SK-N-SH treated with all-trans-retinoic acid at 6 μM for 48 hours (cell line): ENCODE results near the gene MEI4.

Source experiments
- ARNTL ChIP-seq: fragments of 450-650 bp; formaldehyde crosslinking; IDR thresholded peaks from 2 replicates; pipeline ENCODE4 v1.5.0; 2020; ENCODE audit warnings: low read depth, mild to moderate bottlenecking, moderate library complexity, borderline replicate concordance
- PPARA ChIP-seq: fragments of 250-450 bp; sonication (Bioruptor Pico); IDR thresholded peaks from 2 replicates; pipeline ENCODE4 v1.5.0; 2020; ENCODE audit warnings: mild to moderate bottlenecking, borderline replicate concordance
- RARB ChIP-seq: fragments of 250-450 bp; sonication (Bioruptor Pico); IDR thresholded peaks from 2 replicates; pipeline ENCODE4 v1.8.0; 2021; ENCODE audit warnings: mild to moderate bottlenecking, moderate library complexity
- SNAI2 ChIP-seq: fragments of 250-450 bp; sonication (Bioruptor Pico); IDR thresholded peaks from 2 replicates; pipeline ENCODE4 v1.5.0; 2020; ENCODE audit warnings: mild to moderate bottlenecking, moderate library complexity
- ZNF565 ChIP-seq: fragments of 450-650 bp; formaldehyde crosslinking; conservative IDR thresholded peaks from 2 replicates; pipeline ENCODE4 v1.5.0; 2020; ENCODE audit warnings: low read depth, mild to moderate bottlenecking, moderate library complexity
- TF ChIP-seq, protein P1 (sequence below): fragments of 250-450 bp; sonication (Bioruptor Pico); IDR thresholded peaks from 2 replicates; pipeline ENCODE4 v1.8.0; 2020; ENCODE audit warnings: mild to moderate bottlenecking, moderate library complexity, borderline replicate concordance

DNA sequence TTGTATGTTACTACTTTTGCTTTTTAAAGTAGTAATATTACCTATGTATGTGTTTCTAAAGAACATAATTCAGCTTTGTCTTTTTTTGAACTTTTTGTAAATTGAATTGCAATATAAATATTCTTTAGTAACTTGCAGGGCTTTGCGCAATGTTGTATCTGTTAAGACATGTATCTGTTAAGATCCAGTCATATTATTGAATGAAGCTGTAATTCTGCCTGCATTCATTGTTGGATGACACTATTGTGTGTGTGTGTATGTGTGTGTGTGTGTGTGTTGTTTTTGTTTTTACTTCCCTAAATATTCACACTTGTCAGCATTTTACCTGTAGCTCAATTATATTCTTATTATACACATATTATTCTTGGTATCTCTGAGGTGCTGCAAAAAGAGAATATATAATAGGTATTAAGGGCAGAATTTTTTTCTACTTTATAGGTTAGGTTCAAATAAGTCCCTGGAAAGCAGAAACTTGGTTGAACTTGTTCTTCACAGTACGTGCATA is 164.0 kb downstream of the MEI4 start:
- TF ChIP-seq PPARA (CRISPR knock-in tag) (no peak), ARNTL (no peak), SNAI2 (CRISPR knock-in tag) (no peak), RARB (CRISPR knock-in tag) (no peak), ZNF565 (no peak)
- TF ChIP-seq, protein P1, sequence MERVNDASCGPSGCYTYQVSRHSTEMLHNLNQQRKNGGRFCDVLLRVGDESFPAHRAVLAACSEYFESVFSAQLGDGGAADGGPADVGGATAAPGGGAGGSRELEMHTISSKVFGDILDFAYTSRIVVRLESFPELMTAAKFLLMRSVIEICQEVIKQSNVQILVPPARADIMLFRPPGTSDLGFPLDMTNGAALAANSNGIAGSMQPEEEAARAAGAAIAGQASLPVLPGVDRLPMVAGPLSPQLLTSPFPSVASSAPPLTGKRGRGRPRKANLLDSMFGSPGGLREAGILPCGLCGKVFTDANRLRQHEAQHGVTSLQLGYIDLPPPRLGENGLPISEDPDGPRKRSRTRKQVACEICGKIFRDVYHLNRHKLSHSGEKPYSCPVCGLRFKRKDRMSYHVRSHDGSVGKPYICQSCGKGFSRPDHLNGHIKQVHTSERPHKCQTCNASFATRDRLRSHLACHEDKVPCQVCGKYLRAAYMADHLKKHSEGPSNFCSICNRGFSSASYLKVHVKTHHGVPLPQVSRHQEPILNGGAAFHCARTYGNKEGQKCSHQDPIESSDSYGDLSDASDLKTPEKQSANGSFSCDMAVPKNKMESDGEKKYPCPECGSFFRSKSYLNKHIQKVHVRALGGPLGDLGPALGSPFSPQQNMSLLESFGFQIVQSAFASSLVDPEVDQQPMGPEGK (CRISPR knock-in tag) = no peak
